ENCODE data around the gene ZSWIM1. TPM values are rescaled to one million over a fixed set of nuclear protein-coding genes. Genes with fewer than 3 reads are reported as not detected.

The ZSWIM1 gene
- total RNA-seq, 1 experiment from 2014 or later = 17.4 TPM

DNA sequence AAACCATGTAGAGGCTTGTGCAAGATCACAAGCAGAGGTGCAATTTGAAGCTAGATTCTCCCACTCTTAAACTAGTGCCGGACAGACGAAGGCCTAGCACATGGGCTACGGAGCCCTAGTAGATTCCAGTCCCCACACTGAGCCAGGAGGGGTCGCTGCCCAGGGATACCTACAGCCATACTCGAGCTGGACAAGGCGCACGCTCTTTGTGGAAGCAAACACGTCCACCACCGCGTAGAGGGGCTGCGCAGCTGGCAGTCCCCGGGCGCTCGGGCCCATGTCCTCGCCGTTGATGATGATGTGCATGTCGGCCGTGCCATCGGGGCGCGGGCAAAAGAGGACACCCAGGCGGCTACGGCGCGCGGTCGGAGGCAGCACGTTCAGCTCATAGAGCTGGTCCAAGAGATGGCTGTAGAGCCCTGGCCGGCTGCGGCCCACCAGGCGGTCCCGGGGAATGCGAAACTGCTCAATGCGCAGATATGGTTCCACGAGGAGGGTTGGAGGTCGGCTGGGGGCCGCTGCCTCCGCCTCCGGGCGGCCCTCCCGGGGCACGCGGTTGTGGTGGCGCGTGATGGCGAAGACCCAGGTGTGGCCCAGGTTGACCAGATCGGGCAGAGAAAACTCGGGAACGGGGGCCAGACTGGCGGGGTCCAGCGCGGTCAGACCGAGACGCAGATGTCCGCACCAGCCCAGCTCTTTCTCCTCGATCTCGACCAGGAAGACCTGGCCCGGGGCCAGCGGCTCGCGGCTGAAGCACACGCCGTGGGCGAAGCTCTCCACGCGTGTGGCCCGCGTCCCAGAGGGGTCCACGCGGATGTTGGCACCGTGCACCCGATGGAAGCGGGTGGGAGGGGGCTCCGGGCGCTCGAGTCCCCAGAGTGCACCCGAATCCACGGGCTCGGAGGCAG is 9.3 kb downstream of the ZSWIM1 start (continued):
- TF ChIP-seq, protein P1, sequence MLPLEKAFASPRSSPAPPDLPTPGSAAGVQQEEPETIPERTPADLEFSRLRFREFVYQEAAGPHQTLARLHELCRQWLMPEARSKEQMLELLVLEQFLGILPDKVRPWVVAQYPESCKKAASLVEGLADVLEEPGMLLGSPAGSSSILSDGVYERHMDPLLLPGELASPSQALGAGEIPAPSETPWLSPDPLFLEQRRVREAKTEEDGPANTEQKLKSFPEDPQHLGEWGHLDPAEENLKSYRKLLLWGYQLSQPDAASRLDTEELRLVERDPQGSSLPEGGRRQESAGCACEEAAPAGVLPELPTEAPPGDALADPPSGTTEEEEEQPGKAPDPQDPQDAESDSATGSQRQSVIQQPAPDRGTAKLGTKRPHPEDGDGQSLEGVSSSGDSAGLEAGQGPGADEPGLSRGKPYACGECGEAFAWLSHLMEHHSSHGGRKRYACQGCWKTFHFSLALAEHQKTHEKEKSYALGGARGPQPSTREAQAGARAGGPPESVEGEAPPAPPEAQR (CRISPR knock-in tag; IDR thresholded peaks at IDR 0.05) = no peak
- 0 out of 2 replicates have a peak, but pooled peaks have one; percentile 65 for TF ChIP-seq ZNF138 (CRISPR knock-in tag; conservative IDR thresholded peaks at IDR 0.05)
- TF ChIP-seq RELA (CRISPR knock-in tag; IDR thresholded peaks at IDR 0.05; ENCODE audit: borderline replicate concordance) = peak; percentile 56; the same call in 1 of the 2 replicates
- TF ChIP-seq, protein P2, sequence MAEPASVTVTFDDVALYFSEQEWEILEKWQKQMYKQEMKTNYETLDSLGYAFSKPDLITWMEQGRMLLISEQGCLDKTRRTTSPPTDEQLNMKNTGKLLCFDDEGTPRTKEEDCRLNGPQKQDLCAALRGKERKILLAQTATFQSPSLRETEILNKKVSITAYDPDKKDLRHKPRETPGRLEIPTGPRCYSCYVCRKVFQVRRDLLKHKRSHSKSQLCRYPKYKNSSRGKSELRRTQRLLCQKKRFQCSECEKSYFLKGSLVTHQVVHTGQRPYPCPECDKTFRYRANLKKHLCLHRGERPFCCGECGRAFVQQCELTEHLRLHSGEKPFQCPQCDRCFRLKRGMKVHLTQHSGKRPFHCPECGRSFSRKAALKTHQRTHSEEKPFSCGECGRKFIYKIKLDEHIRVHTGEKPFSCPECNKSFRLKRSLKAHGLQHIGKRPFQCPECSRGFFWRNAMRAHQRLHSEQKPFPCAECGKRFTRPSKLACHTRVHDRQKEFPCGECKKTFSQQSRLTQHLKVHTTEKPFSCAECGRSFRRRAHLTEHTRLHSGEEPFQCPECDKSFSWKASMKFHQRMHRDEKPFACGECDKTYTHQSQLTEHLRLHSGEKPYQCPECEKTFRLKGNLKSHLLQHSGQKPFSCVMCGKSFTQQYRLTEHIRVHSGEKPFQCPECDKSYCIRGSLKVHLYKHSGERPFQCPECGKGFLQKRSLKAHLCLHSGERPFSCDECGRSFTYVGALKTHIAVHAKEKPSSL (CRISPR knock-in tag; conservative IDR thresholded peaks at IDR 0.05) = no peak
- TF ChIP-seq ZNF232 (CRISPR knock-in tag; IDR thresholded peaks at IDR 0.05) = peak; percentile 81
- TF ChIP-seq, protein P3, sequence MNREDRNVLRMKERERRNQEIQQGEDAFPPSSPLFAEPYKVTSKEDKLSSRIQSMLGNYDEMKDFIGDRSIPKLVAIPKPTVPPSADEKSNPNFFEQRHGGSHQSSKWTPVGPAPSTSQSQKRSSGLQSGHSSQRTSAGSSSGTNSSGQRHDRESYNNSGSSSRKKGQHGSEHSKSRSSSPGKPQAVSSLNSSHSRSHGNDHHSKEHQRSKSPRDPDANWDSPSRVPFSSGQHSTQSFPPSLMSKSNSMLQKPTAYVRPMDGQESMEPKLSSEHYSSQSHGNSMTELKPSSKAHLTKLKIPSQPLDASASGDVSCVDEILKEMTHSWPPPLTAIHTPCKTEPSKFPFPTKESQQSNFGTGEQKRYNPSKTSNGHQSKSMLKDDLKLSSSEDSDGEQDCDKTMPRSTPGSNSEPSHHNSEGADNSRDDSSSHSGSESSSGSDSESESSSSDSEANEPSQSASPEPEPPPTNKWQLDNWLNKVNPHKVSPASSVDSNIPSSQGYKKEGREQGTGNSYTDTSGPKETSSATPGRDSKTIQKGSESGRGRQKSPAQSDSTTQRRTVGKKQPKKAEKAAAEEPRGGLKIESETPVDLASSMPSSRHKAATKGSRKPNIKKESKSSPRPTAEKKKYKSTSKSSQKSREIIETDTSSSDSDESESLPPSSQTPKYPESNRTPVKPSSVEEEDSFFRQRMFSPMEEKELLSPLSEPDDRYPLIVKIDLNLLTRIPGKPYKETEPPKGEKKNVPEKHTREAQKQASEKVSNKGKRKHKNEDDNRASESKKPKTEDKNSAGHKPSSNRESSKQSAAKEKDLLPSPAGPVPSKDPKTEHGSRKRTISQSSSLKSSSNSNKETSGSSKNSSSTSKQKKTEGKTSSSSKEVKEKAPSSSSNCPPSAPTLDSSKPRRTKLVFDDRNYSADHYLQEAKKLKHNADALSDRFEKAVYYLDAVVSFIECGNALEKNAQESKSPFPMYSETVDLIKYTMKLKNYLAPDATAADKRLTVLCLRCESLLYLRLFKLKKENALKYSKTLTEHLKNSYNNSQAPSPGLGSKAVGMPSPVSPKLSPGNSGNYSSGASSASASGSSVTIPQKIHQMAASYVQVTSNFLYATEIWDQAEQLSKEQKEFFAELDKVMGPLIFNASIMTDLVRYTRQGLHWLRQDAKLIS (CRISPR knock-in tag; IDR thresholded peaks at IDR 0.05; ENCODE audit: borderline replicate concordance) = 0 out of 2 replicates have a peak, but pooled peaks have one; percentile 15
- TF ChIP-seq USF2 (CRISPR knock-in tag; IDR thresholded peaks at IDR 0.05) = peak; percentile 58
- TF ChIP-seq, protein P4, sequence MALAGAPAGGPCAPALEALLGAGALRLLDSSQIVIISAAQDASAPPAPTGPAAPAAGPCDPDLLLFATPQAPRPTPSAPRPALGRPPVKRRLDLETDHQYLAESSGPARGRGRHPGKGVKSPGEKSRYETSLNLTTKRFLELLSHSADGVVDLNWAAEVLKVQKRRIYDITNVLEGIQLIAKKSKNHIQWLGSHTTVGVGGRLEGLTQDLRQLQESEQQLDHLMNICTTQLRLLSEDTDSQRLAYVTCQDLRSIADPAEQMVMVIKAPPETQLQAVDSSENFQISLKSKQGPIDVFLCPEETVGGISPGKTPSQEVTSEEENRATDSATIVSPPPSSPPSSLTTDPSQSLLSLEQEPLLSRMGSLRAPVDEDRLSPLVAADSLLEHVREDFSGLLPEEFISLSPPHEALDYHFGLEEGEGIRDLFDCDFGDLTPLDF (CRISPR knock-in tag; IDR thresholded peaks at IDR 0.05) = no peak
- no peak for TF ChIP-seq CDX4 (CRISPR knock-in tag; IDR thresholded peaks at IDR 0.05; ENCODE audit: borderline replicate concordance)
- TF ChIP-seq KAT7 (CRISPR knock-in tag; IDR thresholded peaks at IDR 0.05; ENCODE audit: borderline replicate concordance) = 0 out of 2 replicates have a peak, but pooled peaks have one; percentile 32
- TF ChIP-seq ZBTB21 (CRISPR knock-in tag; IDR thresholded peaks at IDR 0.05; ENCODE audit: borderline replicate concordance) = 0 out of 2 replicates have a peak, but pooled peaks have one; percentile 59

All from WTC11 (cell line).